HG02642 (cell line): ENCODE data around the gene CDCA3.
"Not testable (repeated sequence)": the region's sequence is repeated elsewhere in the genome, so short reads cannot be mapped to it uniquely, and the experiment has no call there.

Experiments used
- ATAC-seq: cut with Tn5 transposase; IDR thresholded peaks from one replicate; pipeline ENCODE4 v1.9.1; 2021; ENCODE audit warnings: mild to moderate bottlenecking; ENCODE audit not compliant: unreplicated experiment, poor library complexity

CDCA3 gene

GRCh38 chr12:6873094-6874014, 22.3 kb upstream of the CDCA3 start, which contains the start of gene SPSB2:
Gene SPSB2 (minus strand): TSS chr12:6873303. CDS start chr12:6872901, 402 bp downstream.
- peak; percentile 79 for ATAC-seq

GRCh38 chr12:6872073-6873048, 21.3 kb upstream of the CDCA3 start:
- ATAC-seq, result peak; percentile 38

- ATAC-seq, result no peak
These were observed 20.2 kb upstream of the CDCA3 start for GRCh38 chr12:6871052-6871957.

GRCh38 chr12:6870304-6870703, 19.2 kb upstream of the CDCA3 start:
- ATAC-seq, result not testable (repeated sequence)

- no peak for ATAC-seq
These were observed 18.2 kb upstream of the CDCA3 start for GRCh38 chr12:6869049-6870021.

GRCh38 chr12:6868211-6869048, 17.3 kb upstream of the CDCA3 start:
- no peak for ATAC-seq

- peak; percentile 69 for ATAC-seq
These were observed 16.5 kb upstream of the CDCA3 start, which contains the start of gene TPI1 for GRCh38 chr12:6867413-6868210. Gene TPI1 (plus strand): TSS chr12:6867531. CDS start chr12:6867567, 36 bp downstream.

- peak; percentile 3 for ATAC-seq
These were observed 15.9 kb upstream of the CDCA3 start for GRCh38 chr12:6866920-6867412.

- ATAC-seq, result no peak
These were observed 15.3 kb upstream of the CDCA3 start for GRCh38 chr12:6866163-6866919.

- ATAC-seq, result not testable (repeated sequence)
These were observed 14.2 kb upstream of the CDCA3 start for GRCh38 chr12:6865307-6865706.

GRCh38 chr12:6863586-6864321, 12.7 kb upstream of the CDCA3 start:
- no peak for ATAC-seq

GRCh38 chr12:6863033-6863432, 11.9 kb upstream of the CDCA3 start:
- ATAC-seq, result no peak

- no peak for ATAC-seq
These were observed 10.3 kb upstream of the CDCA3 start for GRCh38 chr12:6861391-6861790.

- ATAC-seq, result no peak
These were observed 9.9 kb upstream of the CDCA3 start for GRCh38 chr12:6860942-6861341.

- no peak for ATAC-seq
These were observed 9.0 kb upstream of the CDCA3 start for GRCh38 chr12:6860116-6860515.
